SK-N-MC (cell line): ENCODE results near the gene CLCN3.

Experiments used
- EZH2 ChIP-seq: fragments of 200-600 bp; sonication (generic); IDR thresholded peaks from one replicate; pipeline ENCODE4 v1.6.1; 2017; ENCODE audit warnings: antibody characterized with exemption
- FOXP2 ChIP-seq: optimal IDR thresholded peaks from 2 replicates; pipeline ENCODE3; 2011; ENCODE audit warnings: mild to moderate bottlenecking, moderate library complexity; ENCODE audit not compliant: insufficient read depth; ENCODE audit errors: extremely low read length, control extremely low read depth
- POLR2AphosphoS5 ChIP-seq: IDR thresholded peaks from 2 replicates; pipeline ENCODE4 v1.6.1; 2012; ENCODE audit warnings: mild to moderate bottlenecking, low read depth, low read length, borderline replicate concordance

- TF ChIP-seq EZH2, result no peak
- no peak for TF ChIP-seq POLR2AphosphoS5
- TF ChIP-seq FOXP2, result no peak
These were observed 146.4 kb downstream of the CLCN3 start for GRCh38 chr4:169766741-169767140.
